NOMO-1 (cell line): ENCODE measurements around the gene C2orf76.
"Not testable (repeated sequence)": the region's sequence is repeated elsewhere in the genome, so short reads cannot be mapped to it uniquely, and the experiment has no call there.

Experiments
- DNase-seq, 2 experiments: peaks; one replicate each; lab custom pipeline; 2025; ENCODE audit not compliant: unreplicated experiment in 2 of 2; lab: John Stamatoyannopoulos, UW

Gene C2orf76

DNA sequence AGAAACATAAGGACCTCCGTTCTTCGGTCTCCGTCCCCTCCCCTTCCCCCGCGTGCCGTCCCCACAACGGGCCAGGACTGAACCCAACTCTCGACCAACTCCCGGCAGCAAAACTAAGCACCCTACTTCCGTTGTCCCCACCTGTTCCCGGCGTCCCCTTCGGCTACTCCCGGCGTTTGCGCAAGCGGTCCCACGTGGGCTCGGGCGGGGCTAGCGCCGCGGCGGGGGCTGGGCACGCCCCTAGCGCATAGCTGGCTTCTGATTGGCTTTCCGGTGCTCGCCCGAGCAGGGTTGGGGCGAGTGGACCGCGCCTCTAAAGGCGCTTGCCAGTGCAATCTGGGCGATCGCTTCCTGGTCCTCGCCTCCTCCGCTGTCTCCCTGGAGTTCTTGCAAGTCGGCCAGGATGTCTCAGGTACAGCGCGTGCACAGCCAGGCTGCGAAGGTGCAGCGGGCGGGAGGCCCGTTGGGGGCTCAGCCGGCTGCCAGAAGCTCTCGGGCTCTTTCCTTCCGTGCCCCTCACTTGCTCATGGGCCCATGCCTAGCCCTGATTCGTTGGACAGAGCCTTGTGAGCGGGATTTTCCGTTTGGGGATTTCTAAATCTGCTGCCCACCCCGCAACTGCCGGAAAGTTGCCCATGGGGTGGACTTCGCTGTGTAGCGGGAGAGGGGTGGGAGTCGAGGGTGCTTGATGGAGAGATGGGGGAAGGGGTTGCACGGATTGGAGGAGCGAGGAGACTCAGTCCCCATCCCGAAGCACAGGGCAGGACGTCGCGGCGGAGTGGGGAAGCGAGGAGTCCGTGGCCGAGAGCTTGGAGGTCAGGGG, at the start of gene C2orf76, which contains the start of gene DBI:
Gene C2orf76, minus strand, starts transcription at position 186 of the 823 bp plus-strand sequence. CDS start 26,875 bp downstream, outside the sequence.
Gene DBI, plus strand, starts transcription at position 329 of the 823 bp plus-strand sequence. Its CDS starts 75 bp downstream, at position 404.
- peak; percentile 94 to 97 for DNase-seq

DNA sequence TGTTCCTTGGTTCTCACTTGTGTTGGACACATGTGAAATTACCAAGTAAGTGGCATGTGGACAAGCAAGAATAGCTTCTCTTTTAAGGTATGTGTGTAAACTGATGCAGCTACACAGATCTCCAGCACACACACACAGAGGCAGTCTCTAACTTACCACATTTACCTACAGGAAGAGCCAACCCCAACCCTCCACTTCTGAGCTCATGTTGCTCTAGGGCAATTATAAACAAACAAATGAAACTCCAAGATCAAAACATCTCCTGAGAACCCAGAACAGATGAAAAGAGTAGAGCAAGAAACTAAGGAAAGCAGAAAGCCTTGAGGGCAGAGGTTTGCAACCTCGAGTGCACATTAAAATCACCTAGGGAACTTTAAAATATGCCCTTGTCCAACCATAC, 49.0 kb upstream of the C2orf76 start:
- DNase-seq: no peak

DNA sequence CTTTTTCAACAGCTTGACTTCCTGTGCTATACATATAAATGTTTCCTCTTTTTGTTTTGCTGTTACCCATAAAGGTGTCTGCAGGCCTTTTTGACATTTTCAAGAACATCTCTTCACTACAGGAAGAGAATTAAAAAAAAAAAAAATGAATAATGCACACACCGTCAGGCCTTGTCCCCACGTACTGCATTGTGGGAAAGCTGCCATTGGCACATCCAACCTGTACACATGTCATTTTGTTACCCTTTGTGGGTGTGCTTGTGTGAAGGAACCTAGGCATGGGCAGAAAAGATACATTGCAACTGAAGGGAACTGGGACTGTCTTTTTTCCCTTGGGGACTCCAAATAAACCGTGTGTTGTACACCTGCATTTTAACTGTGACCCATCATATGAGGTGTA, 48.3 kb upstream of the C2orf76 start:
- DNase-seq: peak; percentile 6 to 38

DNA sequence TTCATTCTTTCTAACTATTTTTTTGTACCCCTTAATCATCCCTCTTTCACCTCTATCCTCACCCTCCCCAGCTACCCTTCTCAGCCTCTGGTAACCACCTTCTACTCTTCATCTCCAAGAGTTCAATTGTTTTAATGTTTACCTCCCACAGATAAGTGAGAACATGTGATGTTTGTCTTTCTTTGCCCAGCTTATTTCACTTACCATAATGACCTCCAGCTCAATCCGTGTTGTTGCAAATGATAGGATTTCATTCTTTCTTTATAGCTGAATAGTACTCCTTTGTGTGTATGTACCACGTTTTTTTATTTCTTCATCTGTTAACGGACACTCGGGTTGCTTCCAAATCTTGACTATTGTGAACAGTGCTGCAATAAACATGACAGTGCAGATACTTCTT, 42.9 kb upstream of the C2orf76 start:
- DNase-seq: no peak

DNA sequence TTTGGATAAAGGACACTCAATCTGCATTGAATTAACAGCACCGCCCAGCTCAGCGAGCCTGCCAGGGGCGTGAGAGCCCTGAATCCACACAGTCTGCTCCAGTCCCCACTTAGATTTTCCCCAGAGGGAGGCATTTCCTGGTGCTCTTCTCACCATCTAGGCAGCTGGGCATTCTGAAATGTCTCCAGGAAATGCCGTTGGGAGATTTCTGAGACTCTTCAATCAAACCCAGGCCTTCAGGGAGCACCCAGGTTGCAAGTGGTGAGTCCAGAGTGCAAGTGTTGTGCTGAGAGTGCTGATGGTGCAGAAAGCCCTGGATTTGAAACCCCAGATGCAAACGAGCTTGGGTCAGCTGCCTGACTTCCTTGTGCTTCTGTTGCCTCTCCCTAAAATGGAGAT, 41.6 kb upstream of the C2orf76 start:
- no peak for DNase-seq

DNA sequence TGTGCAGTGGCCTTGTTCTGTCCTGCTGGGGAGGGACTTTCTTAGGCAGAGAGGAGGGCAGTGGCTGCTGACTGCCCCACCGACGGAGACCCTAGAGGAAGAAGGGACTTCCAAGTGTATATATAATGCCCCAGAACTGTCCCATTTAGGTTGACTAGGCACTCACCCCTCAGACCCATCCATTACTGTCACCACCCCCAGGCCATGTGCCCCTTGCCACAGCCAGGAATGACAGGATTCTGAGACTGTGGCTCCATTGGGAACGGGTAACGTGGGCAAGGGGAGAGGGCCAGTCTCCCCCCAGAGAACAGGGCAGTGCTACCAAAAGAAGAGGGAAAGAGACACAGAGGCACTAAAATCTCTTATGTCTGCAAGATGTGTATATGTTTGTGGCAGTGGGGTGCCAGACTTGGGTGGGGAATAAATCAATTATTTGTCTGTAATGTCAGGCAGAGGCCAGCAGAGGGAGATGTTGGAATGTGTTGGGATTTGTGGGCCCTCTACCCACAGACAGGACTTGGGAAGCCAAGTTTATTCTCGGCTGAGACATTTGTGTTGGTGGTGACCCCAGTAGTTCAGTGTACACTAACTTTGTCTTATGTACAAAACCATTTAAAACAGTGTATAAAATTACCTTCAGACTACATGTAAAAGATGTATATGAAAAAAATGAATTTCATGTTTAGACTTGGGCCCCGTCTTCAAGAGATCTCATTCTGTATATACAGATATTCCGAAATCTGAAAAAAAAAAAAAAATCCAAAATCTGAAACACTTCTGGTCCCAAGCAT, 41.0 kb upstream of the C2orf76 start:
- DNase-seq: peak; percentile 29 to 38

DNA sequence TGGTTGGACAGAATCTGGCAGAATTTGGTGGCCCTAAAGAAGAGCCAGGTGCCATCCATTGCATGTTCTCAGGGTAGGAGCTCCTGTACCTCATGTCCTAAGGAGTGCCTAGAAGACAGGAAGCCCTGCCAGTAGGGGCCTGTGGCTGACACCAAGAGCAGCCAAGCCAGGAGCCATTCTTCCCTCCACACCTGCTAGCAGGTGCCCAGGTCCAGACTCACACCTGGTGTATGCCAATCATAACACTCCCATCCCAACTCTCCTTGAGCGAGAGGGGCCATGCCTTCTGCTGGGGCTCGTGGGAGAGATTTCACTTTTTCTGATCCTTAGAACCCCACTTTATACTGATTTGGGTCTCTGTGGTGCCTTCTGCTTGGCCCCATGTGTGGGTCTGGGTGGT, 38.5 kb upstream of the C2orf76 start:
- no peak for DNase-seq

DNA sequence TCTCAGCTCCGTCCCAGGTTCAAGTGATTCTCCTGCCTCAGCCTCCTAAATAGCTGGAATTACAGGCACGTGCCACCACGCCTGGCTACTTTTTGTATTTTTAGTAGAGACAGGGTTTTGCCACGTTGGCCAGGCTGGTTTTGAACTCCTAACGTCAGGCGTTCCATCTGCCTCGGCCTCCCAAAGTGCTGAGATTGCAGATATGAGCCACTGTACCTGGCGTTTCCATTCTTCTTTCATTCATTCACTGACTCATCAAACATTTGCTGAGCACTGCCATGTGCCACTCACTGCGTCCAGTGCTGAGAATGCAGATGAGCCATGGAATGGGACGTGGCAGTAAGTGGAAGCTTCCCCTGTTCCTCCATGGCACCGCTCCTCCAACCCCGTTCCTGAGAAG, 37.0 kb upstream of the C2orf76 start:
- not testable (repeated sequence) for DNase-seq

DNA sequence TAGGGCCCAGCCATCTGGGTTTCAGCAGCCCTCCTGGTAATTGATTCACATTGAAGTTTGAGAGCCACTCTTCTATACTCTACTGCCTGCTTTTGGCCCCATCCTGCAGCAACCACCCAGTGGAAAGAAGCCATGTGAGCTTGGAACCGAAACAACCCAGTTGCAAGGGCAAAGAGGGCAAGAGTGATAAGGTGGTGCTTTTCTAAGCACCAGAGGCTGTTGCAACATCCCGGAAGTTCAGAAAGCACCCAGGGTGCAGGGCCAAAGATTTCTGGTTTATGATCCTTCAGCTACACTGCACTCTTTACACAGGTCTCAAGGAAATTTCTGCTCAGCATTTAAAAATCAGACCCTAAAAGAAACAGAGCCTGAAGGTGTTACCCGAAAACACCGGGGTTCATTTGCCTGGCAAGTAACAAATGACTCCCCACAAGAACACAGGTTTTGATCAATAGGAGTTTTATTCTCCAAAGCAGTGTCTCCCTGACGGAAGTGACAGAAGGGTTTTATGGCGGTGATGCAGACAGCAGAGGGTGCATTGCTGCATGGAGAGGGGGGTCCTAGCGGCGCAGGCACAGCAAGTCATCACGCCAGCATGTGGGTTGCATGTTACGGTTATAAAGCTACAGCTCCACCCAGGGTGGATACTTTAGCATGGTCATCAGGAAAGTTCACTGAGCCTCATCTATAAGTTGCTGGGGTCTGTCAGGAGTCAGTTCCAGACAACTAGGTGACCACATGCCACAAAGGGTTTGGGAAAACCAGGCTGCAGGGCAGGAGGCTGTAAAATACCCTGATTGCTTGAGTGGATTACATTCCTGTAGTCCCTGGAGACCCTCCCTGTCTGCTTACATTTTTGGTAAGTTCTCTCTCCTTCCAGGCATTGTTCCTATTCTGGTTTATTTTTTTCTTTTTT, 36.3 kb upstream of the C2orf76 start:
- DNase-seq: peak; percentile 17 to 20

DNA sequence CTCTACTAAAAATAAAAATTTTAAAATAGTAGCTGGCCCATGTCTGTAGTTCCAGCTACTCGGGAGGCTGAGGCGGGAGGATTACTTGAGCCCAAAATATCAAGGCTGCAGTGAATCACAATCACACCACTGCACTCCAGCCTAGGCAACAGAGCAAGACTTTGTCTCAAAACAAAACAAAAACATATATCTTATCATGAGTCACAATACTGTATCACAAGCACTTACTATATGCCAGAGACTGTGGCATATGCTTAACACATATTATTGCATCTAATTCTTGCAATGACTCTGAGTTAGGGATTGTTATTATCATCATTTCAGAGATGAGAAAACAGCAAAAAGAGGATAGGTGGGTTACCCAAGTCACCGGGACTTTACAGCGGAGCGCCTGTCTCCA, 35.5 kb upstream of the C2orf76 start:
- no peak for DNase-seq

DNA sequence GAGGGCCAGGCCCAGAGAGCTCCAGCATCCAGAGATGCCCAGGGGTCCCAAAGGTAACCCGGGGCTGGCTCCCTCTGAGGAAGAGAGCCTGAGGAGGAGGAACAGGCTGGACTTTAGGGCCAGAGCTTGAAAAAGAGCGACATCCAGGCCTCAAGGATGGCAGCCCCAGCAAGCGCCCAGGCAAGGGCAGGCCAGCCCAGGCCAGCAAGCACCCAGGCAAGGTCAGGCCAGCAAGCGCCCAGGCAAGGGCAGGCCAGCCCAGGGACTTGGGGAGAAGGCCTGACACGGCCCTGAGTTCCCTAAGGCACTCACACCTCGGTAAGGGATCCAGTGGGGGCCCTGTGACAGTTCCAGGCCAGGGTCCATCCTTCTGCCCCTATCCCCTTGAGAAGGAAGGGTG, 30.6 kb upstream of the C2orf76 start:
- no peak for DNase-seq

DNA sequence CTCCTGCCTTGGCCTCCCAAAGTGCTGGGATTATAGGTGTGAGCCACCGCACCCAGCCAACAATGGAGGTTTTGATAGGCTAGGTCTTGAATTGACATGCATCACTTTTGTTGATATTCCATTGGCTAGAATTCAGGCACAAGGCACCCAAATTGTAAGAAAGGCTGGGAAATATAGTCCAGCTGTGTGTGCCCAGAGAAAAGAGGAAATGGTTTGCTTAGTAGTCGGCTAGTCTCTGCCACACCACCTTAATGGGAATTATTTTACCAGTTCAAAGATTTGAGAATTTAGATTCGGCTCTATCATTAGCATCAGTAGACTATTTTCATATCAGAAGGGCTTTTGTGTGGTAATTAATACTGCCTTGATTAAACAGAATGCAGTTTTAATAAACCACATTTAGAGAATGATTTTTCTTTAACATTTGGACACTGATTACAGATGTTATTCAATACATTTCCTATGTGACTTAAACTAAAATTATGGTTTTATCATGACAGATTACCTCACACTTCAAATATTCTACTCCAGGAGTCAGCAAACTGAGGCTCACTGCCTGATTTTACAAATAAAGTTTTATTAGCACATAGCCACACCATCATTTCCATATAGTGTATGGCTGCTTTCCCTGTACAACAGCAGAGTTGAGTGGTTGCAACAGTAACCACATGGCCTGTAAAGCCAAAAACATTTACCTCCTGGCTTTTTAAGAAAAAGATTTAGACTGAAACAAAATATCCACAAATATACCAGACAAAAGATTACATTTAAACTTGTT, 27.5 kb upstream of the C2orf76 start:
- DNase-seq: peak in 1 of 2 experiments; percentile 8

DNA sequence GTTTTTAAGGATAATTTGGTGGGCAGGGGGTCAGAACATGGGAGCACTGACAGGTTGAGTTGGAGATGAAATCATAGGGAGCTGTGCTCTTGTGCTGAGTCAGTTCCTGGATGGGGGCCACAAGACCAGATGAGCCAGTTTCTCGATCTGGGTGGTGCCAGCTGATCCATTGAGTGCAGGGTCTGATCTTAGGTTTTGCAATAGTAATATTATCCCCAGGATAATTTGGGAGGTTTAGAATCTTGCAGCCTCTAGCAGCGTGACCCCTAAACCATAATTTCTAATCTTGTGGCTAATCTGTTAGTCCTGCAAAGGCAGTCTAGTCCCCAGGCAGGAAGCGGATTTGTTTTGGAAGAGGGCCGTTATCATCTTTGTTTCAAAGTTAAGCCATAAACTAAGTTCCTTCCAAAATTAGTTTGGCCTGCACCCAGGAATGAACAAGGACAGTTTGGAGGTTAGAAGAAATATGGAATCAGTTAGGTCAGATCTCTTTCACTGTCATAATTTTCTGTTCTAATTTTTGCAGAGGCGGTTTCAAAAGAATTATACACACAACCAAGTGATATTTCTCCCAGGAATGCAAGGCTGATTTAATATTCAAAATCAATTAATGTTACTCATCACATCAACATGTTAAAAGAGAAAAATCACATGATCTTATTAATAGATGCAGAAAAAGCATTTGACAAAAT, 23.1 kb upstream of the C2orf76 start:
- DNase-seq: no peak

DNA sequence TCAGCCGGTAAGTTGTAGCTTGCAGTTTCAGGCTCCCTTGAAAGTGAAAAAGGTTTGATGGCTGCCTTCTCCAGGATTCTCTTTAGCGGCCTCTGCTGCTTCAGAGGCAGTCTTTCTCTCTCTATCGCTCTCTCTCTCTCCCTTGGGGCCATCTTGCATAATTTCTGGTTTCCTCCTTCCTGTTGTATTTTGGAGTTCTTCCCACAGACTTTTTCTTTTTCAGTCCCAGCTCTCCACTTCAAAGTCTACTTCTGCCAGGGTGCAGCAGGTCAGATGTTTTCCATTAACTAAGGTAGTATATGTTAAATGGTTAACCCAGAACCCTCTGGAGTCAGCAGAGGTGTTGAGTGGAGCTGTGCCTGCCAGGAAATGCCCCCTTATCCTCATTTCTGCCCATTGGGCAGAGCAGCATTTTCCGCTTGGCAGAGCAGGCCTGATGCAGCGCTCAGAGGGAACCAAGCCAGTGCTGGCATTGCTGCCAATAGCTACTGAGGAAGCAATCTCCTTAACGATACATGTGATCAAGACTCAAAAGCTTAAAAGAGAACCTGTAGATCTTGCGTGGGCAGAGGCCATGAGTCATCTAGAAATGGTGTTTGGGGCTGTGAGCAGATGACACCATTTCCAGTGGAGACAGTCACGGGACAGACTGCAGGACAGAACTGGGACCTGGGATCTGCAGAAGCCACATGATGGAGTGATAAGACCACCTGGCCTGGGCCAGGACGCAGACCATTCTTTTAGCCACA, 20.9 kb upstream of the C2orf76 start:
- peak; percentile 59 to 71 for DNase-seq

DNA sequence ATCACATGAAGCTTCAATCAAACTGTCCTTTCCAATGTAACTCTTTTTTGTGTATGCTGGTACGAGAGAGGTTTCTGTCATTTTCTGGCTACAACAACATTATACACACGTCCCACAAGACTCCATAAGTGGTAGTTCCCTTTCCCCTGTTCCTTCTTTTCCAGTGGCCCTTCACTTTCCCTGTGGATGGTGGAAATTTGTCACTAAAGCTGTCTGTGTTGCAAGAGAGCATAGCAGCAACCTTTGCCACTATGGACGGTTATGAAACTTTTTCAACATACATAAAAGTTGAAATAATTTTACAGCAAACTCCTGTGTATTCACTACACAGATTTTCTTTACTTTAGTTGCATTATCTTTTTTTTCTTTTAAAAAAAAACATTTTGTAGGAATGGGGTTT, 18.8 kb upstream of the C2orf76 start:
- no peak for DNase-seq

DNA sequence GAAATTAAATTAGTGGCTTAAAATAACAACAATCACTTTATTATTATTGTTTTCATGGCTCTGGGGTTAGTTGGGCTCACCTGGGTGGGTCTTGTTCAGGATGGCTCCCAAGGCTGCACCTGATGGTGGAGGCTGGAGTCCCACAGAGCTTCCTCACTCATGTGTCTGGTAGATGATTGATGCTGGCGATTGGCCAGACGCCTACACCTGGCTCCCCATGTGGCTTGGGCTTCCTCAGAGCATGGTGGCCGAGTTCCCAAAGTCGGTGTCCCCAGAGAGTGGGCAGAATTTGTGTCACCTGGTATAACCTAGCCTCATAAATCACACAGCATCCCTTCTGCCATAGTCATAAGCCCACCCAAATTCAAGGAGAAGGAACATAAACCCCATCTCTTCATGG, 18.3 kb upstream of the C2orf76 start:
- no peak for DNase-seq

DNA sequence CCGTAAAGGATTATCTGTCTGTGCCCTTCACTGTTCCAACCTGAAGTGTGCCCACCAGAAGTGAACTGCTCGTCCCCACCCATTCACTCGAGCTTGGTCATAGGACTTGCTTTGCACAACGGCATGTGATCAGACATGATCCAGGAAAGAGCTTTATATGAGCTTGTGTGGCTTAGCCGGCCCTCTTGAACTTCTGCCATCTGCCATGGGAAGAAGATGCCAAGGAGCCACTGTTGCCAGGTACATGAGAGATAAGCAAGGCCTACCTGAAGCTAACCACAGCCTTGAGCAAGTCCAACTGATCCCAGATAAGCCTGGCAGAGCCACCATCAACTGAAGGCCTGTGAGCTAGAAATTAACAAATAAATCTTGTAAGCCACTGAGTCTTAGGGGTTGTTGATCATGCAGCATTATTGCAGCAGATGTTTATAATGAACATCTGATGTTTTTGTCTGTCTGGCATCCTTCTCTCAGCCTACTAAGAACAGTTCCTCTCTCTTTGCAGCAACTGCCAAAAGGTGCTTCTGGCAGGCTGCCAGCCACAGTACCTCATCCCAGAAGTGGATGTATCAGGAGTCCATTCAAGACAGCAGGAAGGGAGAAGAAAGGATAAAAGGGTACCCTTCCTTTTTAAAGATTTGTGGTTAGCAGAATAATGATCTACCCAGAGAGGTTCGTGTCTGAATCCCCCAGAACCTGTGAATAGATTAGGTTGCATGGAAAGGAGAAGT, 16.9 kb upstream of the C2orf76 start:
- no peak for DNase-seq

DNA sequence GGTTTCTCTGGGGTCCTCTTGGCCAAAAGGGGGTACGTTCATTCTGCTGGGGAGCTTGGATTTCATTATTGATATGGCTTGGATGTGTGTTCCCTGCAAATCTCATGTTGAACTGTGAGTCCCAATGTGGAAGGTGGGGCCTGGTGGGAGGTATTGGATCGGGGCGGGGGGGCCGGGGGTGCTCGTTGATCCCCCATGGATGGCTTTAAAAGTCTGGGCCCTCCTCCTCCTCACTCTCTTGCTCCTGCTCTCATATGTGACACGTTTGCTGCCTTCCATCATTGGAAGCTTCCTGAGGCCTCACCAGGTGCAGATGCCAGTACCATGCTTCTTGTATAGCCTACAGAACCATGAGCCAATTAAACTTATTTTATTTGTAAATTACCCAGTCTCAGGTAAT, 11.9 kb upstream of the C2orf76 start:
- DNase-seq: no peak
